ENCODE results near the gene TEX28.
"Not testable (repeated sequence)": the region's sequence is repeated elsewhere in the genome, so short reads cannot be mapped to it uniquely, and the experiment has no call there.

TEX28 gene

DNA sequence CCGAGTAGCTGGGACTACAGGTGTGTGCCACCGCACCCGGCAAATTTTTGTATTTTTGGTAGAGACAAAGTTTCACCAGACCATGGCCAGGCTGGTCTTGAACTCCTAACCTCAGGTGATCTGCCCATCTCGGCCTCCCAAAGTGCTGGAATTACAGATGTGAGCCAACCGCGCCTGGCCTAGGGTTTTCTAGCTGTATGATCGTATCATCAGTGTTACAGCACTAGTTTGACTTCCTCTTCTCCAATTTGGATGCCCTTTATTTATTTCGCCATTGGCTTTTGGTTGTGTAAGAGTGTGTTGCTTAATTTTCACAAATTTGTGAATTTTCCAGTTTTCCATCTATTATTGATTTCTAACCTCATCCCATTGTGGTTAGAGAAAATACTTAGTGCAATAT lies 5.9 kb upstream of the TEX28 start:
- FAIRE-seq (no peak), DNase-seq (ENCODE audit: insufficient read length, low spot score) (no peak)
- TF ChIP-seq, protein P1, sequence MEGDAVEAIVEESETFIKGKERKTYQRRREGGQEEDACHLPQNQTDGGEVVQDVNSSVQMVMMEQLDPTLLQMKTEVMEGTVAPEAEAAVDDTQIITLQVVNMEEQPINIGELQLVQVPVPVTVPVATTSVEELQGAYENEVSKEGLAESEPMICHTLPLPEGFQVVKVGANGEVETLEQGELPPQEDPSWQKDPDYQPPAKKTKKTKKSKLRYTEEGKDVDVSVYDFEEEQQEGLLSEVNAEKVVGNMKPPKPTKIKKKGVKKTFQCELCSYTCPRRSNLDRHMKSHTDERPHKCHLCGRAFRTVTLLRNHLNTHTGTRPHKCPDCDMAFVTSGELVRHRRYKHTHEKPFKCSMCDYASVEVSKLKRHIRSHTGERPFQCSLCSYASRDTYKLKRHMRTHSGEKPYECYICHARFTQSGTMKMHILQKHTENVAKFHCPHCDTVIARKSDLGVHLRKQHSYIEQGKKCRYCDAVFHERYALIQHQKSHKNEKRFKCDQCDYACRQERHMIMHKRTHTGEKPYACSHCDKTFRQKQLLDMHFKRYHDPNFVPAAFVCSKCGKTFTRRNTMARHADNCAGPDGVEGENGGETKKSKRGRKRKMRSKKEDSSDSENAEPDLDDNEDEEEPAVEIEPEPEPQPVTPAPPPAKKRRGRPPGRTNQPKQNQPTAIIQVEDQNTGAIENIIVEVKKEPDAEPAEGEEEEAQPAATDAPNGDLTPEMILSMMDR (IDR thresholded peaks at IDR 0.05; ENCODE audit: insufficient read depth, missing control alignments) = no peak

DNA sequence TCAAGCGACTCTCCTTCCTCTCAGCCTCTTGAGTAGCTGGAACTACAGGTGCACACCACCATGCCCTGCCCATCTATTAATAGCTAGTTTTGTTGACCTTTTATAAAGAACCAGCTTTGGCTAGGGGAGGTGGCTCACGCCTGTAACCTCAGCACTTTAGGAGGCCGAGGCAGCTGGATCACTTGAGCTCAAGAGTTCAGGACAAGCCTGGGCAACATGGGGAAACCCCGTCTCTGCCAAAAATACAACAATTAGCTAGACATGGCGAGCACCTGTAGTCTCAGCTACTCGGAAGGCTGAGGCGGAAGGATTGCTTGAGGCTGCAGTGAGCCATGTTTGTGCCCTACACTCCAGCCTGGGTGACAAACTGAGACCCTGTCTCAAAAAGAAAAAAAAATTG lies 3.4 kb upstream of the TEX28 start:
- FAIRE-seq = no peak
- TF ChIP-seq, protein P1 (IDR thresholded peaks at IDR 0.05; ENCODE audit: insufficient read depth, missing control alignments) = no peak
- DNase-seq (ENCODE audit: insufficient read length, low spot score) = no peak

DNA sequence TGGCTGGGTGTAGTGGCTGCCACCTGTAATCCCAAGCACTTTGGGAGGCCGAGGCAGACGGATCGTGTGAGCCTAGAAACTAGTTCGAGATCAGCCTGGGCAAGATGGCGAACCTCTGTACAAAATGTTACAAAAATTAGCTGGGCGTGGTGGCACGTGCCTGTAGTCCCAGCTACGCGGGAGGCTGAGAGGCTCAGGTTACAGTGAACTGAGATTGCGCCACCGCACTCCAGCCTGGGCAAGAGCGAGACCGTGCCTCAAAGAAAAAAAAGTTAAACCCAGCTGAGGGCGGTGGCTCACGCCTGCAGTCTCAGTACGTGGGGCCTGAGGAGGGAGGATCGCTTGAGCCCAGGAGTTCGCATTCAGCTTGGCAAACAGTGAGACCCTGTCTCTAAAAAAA lies 1.8 kb upstream of the TEX28 start:
- DNase-seq (ENCODE audit: insufficient read length, low spot score) (no peak), FAIRE-seq (no peak)
- TF ChIP-seq, protein P1 (IDR thresholded peaks at IDR 0.05; ENCODE audit: insufficient read depth, missing control alignments) = no peak

DNA sequence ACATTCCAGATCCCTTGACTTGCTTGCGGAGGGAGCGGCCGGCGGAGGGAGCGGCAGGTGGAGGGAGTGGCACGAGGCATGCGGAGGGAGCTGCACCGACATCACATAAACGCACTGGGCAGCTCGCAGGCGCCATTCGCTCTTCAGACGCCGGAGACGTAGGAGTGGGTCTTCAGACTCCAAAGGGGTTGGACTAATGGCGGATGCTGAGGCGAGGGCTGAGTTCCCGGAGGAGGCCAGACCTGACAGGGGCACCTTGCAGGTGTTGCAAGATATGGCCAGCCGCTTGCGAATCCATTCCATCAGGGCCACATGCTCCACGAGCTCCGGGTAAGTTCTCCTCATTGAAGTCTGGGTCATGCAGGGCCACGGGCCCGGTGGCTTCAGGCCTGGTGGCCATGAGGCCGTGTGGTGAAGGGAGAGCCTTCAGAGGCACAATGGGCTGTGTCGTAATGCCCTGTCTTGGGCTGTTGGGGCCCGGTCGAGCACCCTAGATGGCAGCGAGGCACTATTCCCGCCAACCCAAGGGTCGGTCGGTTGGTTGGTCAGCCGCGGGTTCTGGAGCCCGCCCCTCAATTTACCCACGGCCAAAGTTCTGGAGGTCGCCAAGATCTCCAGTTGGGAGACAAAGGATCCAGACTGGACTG lies 863 bp upstream of the TEX28 start, which contains the start of gene TKTL1:
TSS of gene TKTL1 (plus strand) at position 132 of the 647 bp plus-strand sequence. CDS start at position 197, 65 bp downstream.
- FAIRE-seq (no peak), DNase-seq (ENCODE audit: insufficient read length, low spot score) (no peak)
- TF ChIP-seq, protein P1 (IDR thresholded peaks at IDR 0.05; ENCODE audit: insufficient read depth, missing control alignments) = no peak

DNA sequence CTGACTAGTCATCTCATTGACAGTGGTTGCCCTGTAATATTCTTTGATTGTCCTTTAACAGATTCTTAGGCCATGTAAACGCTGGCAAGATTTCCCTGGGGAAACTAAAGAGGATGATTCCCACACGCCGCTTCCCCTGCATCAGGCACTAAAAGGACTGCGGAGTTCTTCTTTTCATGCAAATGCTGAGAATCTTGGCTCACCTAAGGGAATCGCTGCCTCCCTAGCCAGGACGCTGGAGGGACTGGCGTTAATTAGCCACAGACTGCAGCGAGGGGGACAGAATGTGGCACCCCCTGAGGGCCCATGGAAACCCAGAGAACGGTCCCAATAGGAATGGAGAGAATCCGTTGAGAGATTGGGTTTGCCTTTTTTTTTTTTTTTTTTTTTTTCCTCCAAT lies 8.5 kb downstream of the TEX28 start:
- not testable (repeated sequence) for FAIRE-seq; DNase-seq (ENCODE audit: insufficient read length, low spot score)

DNA sequence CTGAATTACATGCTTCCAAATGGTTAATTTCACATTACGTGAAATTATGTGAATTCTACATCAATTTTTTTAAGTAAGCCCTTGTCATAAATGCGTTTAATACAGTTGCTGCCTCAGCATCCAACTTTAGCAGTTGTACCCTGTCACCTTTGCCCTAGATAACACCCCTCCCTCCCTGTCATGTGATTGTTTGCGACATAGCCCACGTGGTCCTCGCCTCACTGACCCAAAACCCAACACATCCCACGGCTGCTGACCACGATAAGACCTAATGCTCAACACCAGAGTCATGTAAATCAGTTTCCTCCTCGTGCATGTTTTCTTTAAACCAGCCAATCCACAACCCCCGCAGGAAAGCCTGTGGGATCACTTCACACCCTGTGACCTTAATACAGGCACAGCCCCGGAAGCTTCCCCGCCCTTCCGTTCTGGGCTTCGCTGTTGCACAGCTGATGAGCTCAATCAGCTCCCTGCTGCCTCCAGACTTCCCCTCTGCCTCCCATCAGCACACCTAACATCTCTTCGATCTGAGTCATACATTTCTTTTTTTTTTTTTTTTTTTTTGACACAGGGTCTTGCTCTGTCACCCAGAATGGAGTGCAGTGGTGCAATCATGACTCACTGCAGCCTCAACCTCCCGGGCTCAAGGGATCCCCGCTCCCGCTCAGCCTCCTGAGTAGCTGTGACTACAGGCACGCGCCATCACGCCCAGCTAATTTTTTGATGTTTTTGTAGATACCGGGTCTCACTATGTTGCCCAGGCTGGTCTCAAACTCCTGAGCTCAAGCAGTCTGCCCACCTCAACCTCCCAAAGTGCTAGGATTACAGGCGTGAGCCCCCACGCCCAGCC lies 10.2 kb downstream of the TEX28 start:
- FAIRE-seq; DNase-seq (ENCODE audit: insufficient read length, low spot score): not testable (repeated sequence)

DNA sequence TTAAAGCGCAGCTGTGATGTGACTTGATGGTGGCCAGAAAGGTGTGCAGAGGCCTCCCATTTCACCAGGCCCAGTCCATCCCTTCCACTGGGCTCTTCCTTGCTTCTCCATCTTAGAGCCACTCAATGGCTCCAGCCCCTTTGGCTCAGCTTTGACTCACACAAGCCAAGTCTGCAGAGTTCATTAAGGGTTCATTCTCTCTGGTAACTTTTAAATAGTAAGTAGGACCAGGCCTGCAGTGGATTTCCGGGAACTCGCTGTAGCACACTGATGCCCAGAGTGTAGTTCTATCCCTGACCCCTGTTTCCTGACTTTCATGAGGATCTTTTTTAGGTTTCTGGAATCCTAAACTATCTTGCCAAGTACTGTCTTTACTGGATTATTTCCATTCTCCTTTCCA lies 25.7 kb downstream of the TEX28 start:
- FAIRE-seq; DNase-seq (ENCODE audit: insufficient read length, low spot score): not testable (repeated sequence)

DNA sequence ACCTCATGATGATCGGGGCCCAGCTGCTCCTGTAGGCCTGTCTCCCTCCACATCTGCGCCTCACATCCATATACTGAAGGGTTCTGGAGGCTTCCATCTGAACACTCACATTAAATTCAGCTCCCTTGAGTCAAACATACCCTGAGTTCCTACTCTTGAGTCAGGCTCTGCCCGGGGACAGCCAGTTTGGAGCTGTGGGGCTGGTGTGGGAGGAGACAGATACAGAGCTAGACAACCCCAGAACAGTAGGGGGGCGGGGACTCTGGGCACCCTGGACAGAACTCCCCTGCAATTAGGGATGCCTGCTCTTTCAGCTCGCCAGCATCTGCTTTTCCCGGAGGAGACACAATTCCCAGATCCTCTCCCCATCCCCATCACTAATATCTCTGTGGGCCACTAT lies 31.9 kb downstream of the TEX28 start:
- FAIRE-seq; DNase-seq (ENCODE audit: insufficient read length, low spot score): not testable (repeated sequence)

DNA sequence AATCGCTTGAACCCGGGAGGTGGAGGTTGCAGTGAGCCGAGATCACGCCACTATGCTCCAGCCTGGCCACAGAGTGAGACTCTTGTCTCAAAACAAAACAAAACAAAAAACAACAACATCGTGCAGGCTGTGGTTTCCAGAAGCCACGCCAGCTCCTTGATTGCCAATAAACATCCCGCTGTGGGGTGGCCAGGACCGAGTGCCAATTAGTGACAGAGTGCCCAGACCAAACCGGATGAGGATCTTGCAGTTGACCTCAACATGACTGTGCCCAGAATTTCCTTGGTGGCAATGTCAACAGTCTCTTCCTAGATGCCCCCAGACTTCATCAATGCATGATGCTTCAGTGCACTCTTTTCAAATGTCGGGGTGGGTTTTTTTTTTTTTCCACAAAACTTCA lies 36.2 kb downstream of the TEX28 start:
- not testable (repeated sequence) for DNase-seq (ENCODE audit: insufficient read length, low spot score); FAIRE-seq

DNA sequence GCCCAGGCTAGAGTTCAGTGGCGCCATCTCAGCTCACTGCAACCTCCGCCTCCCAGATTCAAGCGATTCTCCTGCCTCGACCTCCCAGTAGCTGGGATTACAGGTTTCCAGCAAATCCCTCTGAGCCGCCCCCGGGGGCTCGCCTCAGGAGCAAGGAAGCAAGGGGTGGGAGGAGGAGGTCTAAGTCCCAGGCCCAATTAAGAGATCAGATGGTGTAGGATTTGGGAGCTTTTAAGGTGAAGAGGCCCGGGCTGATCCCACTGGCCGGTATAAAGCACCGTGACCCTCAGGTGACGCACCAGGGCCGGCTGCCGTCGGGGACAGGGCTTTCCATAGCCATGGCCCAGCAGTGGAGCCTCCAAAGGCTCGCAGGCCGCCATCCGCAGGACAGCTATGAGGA lies 37.6 kb downstream of the TEX28 start, which contains the start of gene OPN1MW3:
TSS of gene OPN1MW3 (plus strand) at position 301 of the 400 bp plus-strand sequence. CDS start at position 339, 38 bp downstream.
- not testable (repeated sequence) for FAIRE-seq; DNase-seq (ENCODE audit: insufficient read length, low spot score)

DNA sequence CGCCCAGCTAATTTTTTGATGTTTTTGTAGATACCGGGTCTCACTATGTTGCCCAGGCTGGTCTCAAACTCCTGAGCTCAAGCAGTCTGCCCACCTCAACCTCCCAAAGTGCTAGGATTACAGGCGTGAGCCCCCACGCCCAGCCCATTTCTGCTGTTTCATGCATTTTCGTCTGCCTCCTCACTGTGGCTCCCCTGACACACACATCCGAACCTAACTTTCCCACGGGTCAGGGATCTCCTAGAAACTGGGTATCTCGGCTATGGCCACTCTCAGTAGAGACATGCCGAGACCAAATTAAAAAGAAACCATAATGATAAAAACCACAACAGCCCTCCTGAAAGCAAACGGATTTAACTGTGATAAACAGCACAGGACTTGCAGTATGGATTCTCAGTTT lies 46.8 kb downstream of the TEX28 start:
- FAIRE-seq = not testable (repeated sequence)

DNA sequence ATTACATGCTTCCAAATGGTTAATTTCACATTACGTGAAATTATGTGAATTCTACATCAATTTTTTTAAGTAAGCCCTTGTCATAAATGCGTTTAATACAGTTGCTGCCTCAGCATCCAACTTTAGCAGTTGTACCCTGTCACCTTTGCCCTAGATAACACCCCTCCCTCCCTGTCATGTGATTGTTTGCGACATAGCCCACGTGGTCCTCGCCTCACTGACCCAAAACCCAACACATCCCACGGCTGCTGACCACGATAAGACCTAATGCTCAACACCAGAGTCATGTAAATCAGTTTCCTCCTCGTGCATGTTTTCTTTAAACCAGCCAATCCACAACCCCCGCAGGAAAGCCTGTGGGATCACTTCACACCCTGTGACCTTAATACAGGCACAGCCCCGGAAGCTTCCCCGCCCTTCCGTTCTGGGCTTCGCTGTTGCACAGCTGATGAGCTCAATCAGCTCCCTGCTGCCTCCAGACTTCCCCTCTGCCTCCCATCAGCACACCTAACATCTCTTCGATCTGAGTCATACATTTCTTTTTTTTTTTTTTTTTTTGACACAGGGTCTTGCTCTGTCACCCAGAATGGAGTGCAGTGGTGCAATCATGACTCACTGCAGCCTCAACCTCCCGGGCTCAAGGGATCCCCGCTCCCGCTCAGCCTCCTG lies 47.4 kb downstream of the TEX28 start:
- DNase-seq (ENCODE audit: insufficient read length, low spot score); FAIRE-seq: not testable (repeated sequence)

More for the DNA sequence above, 46.8 kb downstream of the TEX28 start:
- DNase-seq (ENCODE audit: insufficient read length, low spot score) = not testable (repeated sequence)

DNA sequence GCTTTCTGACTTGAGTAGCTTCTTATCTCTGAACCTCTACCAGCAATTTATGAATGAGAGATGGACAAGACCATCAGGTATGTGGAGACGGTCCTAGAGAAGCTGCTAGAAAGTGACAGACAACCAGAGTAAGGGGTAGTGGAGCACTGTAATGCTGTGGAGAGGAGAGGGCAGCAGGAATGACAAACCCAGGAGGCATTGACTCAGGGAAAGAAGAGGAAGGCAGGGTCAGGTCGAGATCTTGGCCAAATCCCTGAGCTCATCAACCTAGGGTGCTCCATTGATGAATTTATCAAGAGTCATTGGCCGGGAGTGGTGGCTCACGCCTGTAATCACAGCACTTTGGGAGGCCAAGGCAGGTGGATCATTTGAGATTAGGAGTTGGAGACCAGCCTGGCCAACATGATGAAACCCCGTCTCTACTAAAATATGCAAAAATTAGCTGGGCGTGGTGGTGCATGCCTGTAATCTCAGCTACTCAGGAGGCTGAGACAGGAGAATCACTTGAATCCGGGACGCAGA lies 54.9 kb downstream of the TEX28 start:
- DNase-seq (ENCODE audit: insufficient read length, low spot score); FAIRE-seq: not testable (repeated sequence)

Measured in D721Med (cell line).